GM13976 (cell line): Measurements from ENCODE around the gene MRPS23.

ENCODE experiments used
- DNase-seq: peaks from one replicate; pipeline ENCODE4 v3.0.0; 2012; ENCODE audit warnings: low spot score
- in situ Hi-C: fragments of 300-500 bp; cut with MboI; formaldehyde crosslinking; loops from one replicate; pipeline ENCODE4 v1.12.0; 2022; ENCODE audit warnings: low sequenced_read_pairs, mixed read lengths, inconsistent platforms; ENCODE audit not compliant: unreplicated experiment
- TF ChIP-seq, protein P1 (sequence below): IDR thresholded peaks from 2 replicates; pipeline ENCODE4 v1.5.1; 2012; ENCODE audit warnings: borderline replicate concordance, mild to moderate bottlenecking; ENCODE audit not compliant: insufficient read depth; ENCODE audit errors: extremely low read depth, missing control alignments, control extremely low read depth

The MRPS23 gene

DNA sequence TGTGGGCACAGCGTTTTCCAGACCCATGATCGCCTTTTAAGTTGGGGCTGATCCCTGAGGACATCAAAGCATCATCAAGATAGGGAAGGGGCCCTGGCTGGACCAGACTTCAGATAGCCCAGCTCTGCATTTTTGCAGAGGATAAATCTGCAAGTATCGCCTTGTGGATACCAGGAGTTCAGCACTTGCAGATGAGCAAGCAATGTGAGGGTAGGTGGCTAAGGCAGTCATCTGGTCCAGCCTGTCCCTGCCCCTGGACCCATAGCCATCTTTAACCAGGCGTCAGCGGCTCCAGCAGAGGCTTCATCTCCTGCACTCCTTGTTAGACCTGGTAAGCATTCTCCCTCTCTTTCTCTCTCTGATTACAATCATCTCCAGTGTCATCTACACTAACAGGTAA, 9.0 kb upstream of the MRPS23 start:
- no peak for DNase-seq
- TF ChIP-seq, protein P1, sequence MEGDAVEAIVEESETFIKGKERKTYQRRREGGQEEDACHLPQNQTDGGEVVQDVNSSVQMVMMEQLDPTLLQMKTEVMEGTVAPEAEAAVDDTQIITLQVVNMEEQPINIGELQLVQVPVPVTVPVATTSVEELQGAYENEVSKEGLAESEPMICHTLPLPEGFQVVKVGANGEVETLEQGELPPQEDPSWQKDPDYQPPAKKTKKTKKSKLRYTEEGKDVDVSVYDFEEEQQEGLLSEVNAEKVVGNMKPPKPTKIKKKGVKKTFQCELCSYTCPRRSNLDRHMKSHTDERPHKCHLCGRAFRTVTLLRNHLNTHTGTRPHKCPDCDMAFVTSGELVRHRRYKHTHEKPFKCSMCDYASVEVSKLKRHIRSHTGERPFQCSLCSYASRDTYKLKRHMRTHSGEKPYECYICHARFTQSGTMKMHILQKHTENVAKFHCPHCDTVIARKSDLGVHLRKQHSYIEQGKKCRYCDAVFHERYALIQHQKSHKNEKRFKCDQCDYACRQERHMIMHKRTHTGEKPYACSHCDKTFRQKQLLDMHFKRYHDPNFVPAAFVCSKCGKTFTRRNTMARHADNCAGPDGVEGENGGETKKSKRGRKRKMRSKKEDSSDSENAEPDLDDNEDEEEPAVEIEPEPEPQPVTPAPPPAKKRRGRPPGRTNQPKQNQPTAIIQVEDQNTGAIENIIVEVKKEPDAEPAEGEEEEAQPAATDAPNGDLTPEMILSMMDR: no peak
- in situ Hi-C loops: loop anchor here (5.0 to 10.0 kb wide), 2 partner anchors 138 to 256 kb away; no protein-coding TSS in a partner anchor

GRCh38 chr17:57856792-57857620, 7.2 kb upstream of the MRPS23 start:
- in situ Hi-C loops: loop anchor here (5.0 to 10.0 kb wide), 2 partner anchors 140 to 258 kb away; no protein-coding TSS in a partner anchor
- TF ChIP-seq, protein P1: no peak
- no peak for DNase-seq

GRCh38 chr17:57855391-57856035, 5.7 kb upstream of the MRPS23 start:
- in situ Hi-C loops: loop anchor here (5.0 to 10.0 kb wide), 2 partner anchors 142 to 259 kb away; no protein-coding TSS in a partner anchor
- no peak for DNase-seq

DNA sequence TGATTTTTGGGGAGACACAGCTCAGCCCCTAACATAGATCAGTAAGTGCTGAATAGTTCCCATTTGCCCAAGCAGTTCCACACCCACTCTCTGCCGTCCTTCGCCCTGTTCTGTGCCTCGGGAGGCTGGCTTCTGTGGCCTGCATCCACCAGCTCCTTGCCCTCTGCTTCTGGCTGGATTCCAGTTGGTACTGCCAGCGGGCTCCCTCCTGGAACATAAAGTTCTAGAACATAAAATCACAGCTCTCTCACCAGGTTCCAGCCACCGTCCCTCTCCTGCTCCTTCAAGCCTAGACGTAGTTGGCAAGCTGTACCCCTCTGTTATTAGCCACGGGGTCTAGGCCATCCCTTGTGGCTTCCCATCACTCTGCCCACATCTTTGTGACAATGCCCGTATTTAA, 3.9 kb upstream of the MRPS23 start:
- DNase-seq: no peak
- TF ChIP-seq, protein P1: no peak
- in situ Hi-C loops: loop anchor here (10.0 kb wide), 1 partner anchor 261 kb away; no protein-coding TSS in a partner anchor

More at GRCh38 chr17:57855391-57856035, 5.7 kb upstream of the MRPS23 start:
- TF ChIP-seq, protein P1: no peak

DNA sequence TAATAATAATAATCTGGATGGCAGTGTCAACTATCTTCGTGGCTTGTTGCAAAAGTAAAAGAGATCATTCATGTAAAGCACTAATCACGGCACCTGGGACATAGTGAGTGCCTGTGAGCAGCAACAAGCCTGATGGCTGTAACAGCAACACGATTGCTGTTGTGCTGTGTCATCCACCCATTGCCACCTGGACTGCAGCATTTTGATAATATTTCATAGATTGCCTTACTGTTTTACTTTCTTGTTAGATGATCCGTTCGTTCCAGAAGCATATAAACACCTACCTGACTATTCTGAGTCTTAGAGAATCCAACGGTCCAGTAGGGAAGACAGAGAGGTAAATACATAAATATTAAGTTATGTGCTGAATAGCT, 3.1 kb upstream of the MRPS23 start:
- in situ Hi-C loops: loop anchor here (10.0 kb wide), 1 partner anchor 262 kb away; no protein-coding TSS in a partner anchor
- no peak for DNase-seq
- TF ChIP-seq, protein P1: no peak

- TF ChIP-seq, protein P1: no peak
- no peak for DNase-seq
- in situ Hi-C loops: loop anchor here (10.0 kb wide), 1 partner anchor 262 kb away; no protein-coding TSS in a partner anchor
Observed at GRCh38 chr17:57852092-57852954, 2.5 kb upstream of the MRPS23 start.
